ENCODE data around the gene CDRT15.
"Not testable (repeated sequence)": the region's sequence is repeated elsewhere in the genome, so short reads cannot be mapped to it uniquely, and the experiment has no call there.

CDRT15 gene

DNA sequence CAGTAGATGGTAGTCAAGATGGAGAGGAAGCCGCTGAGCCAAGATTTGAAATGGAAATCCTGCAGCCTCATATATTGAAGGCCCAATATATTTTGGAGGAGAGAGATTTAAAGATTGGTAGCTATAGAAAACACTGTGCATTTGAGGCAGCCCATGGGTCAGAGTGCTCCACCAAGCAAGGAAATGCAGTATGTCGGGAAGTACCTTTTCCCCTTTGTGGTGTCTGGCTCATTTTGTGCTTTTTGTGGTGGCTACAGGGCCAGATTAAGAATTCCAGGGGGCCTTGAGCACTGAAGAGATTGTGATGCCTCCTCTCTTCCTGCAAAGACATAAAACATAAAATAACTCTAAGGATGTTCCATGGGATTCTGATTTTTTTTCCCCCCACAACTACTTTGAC, 39.6 kb downstream of the CDRT15 start (continued):
- no peak for TF ChIP-seq CSDC2 (CRISPR knock-in tag; IDR thresholded peaks at IDR 0.05)
- no peak for TF ChIP-seq ZNF565 (CRISPR knock-in tag; conservative IDR thresholded peaks at IDR 0.05; ENCODE audit: low read depth)

DNA sequence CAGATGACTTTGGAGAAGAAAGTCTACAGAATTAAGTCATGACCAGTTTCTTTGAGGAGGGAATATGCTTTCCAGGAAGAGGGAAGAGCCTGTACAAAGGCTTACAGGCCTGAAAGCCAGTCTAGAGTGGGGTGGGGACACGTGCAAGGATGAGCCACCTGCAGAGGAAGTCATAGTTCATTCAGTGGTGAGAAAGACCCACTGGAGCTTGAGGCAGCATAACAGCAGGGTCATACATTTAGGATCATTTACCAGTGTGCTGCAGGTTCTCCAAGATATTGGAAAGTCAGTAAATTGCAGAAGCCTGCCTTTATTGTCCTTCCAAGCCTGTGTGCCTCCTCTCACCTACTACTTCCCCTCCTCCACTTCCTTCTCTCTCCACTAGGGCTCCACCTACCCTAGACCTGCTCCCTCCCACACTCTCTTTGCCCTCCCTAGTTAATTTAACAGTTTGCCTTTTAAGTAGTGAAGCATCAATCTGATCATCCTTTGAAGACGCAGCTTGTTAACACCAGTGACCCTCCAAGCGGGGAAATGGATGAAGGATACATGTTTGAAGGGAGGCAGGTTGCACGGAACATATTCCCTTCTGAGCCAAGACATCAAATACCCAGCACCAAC, 40.2 kb downstream of the CDRT15 start:
- no peak for ATAC-seq
- no peak for TF ChIP-seq SNAI2 (CRISPR knock-in tag; IDR thresholded peaks at IDR 0.05)
- TF ChIP-seq ZNF70 (CRISPR knock-in tag; IDR thresholded peaks at IDR 0.05) = no peak
- no peak for TF ChIP-seq ZFP3 (CRISPR knock-in tag; IDR thresholded peaks at IDR 0.05)
- TF ChIP-seq ZFP30 (CRISPR knock-in tag; IDR thresholded peaks at IDR 0.05) = no peak
- no peak for TF ChIP-seq ARNTL (CRISPR knock-in tag; IDR thresholded peaks at IDR 0.05; ENCODE audit: borderline replicate concordance, low read depth)

DNA sequence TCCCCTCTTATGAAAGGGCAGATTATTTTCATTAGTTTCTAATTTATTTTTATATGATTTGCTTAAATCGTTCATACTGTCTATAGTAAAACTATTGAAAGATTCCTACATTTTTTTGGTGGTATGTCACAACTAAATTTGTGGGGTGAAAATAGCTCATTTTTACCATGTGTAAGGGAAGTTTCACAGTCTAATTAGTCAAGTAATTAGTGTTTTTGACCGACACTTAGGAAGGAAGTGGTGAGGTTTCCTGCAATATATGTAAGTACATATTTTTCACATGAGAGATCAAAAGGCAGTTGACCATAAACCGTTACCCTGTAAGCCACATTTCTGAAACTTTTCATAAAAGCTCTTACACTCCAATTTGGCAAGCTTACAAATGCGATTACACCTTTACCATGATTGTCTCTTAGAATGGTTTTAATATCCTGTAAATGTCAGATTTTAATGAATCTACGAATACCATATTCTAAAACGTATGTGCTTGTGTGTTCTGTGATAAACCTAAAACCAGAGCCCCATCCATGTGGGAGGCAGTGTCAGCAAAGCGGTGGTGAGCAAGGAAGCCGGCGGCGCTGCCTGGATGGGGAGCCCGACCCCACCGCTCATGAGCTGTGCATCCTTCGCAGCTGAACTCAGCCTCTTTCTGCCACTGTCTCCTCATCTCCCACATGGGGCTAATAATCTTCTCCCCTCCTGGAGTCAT, 43.9 kb downstream of the CDRT15 start:
- not testable (repeated sequence) for ATAC-seq

DNA sequence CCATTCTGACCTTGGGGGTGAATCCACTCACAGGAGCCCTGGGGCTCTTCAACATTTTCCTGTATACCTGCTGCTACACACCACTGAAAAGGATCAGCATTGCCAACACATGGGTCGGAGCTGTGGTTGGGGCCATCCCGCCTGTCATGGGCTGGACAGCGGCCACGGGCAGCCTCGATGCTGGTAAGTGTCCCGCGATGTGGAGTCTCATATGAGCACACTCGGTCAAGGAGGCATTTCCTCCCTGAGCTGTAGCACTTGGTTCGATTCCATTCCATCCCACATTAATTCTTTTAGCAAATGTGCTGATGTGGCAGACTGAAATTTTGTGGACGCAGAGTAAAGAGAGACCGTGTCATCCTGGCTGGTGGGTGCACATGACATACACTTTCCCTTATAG, 44.6 kb downstream of the CDRT15 start:
- ATAC-seq = not testable (repeated sequence)

DNA sequence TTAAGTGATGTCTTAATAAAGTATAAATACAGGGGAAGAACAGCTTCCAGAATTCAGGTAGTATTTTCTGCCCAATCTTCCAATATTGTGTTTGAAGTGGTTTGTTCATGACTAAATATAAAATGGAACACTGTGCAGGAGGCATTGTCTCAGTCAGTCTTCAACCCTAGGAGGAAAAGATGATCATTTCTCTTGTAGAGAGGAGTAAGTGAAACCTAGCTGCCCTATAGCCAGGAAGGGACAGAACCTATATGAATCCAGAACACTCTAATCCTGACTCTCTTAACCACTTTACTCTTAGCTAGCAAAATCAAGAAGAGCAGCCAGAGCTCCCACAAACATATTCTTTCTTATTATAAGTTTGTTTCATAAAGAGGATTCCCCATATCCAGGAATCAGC, 45.2 kb downstream of the CDRT15 start:
- not testable (repeated sequence) for ATAC-seq

DNA sequence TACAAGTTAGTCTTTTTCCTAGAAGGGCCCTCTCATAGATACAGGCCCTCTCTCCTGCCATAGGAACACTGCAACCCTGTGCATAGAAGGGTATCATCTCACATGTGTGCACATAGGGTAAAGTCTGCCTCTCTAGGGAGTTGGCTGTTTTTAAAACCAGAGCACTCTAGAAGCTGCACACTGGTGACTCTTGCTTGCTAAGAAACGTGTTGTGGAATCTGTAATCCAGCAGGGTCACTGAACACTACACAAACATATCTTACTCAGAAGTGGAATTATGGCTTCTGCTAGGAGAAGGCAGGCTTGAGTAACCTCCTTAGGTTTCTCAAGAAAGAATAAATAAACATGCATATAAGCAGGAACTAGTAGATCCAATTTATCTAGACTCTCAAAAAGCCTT, 45.9 kb downstream of the CDRT15 start:
- ATAC-seq = not testable (repeated sequence)

DNA sequence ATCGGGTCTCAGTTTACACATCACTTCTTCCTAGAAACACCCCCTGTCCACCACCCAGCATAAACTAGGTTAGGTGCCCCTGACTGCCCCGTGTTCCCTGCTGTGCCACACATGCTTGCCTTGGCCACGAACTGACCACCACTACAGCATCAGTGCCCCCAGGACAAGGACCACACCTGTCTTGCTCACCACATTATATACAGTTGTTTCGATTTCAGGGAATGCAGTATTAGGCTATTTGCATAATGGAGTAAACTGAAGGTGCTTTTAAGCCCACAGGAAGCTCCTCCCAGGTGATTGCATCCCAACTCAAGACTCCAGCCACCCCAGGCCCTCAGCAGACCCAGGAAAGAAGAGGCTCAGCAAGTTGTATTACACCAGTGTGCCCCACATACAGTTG, 50.2 kb downstream of the CDRT15 start:
- not testable (repeated sequence) for ATAC-seq
